ENCODE results near the gene FMNL2.

Gene FMNL2

GRCh38 chr2:152560166-152560565 lies 225.2 kb downstream of the FMNL2 start:
- no peak for DNase-seq (ENCODE audit: low read depth)
- H3K4me3 ChIP-seq (ENCODE audit: low read depth, low read length): no peak overlapping the region
- TF ChIP-seq CTCF (IDR thresholded peaks at IDR 0.05; ENCODE audit: insufficient read depth, low read depth, low read length, missing control alignments): no peak

- no peak for TF ChIP-seq CTCF (IDR thresholded peaks at IDR 0.05; ENCODE audit: insufficient read depth, low read depth, low read length, missing control alignments)
- DNase-seq (ENCODE audit: low read depth): no peak
- H3K4me3 ChIP-seq (ENCODE audit: low read depth, low read length): no peak overlapping the region
Observed at GRCh38 chr2:152560873-152561595, 226.1 kb downstream of the FMNL2 start.

GRCh38 chr2:152562198-152562884 lies 227.4 kb downstream of the FMNL2 start:
- no peak for TF ChIP-seq CTCF (IDR thresholded peaks at IDR 0.05; ENCODE audit: insufficient read depth, low read depth, low read length, missing control alignments)
- DNase-seq (ENCODE audit: low read depth): no peak
- H3K4me3 ChIP-seq (ENCODE audit: low read depth, low read length): no peak overlapping the region

- TF ChIP-seq CTCF (IDR thresholded peaks at IDR 0.05; ENCODE audit: insufficient read depth, low read depth, low read length, missing control alignments): no peak
- DNase-seq (ENCODE audit: low read depth): no peak
- no peak overlapping the region for H3K4me3 ChIP-seq (ENCODE audit: low read depth, low read length)
Observed at GRCh38 chr2:152563764-152564163, 228.8 kb downstream of the FMNL2 start.

- DNase-seq (ENCODE audit: low read depth): peak; percentile 85
- TF ChIP-seq CTCF (IDR thresholded peaks at IDR 0.05; ENCODE audit: insufficient read depth, low read depth, low read length, missing control alignments): no peak
- H3K4me3 ChIP-seq (ENCODE audit: low read depth, low read length): no peak overlapping the region
Observed at GRCh38 chr2:152564754-152565551, 230.0 kb downstream of the FMNL2 start.

- H3K4me3 ChIP-seq (ENCODE audit: low read depth, low read length): no peak overlapping the region
- no peak for TF ChIP-seq CTCF (IDR thresholded peaks at IDR 0.05; ENCODE audit: insufficient read depth, low read depth, low read length, missing control alignments)
- DNase-seq (ENCODE audit: low read depth): peak; percentile 86
Observed at GRCh38 chr2:152565884-152566727, 231.1 kb downstream of the FMNL2 start.
